Measurements from ENCODE around the gene SVOP. TPM values are rescaled to one million over a fixed set of nuclear protein-coding genes. Genes with fewer than 3 reads are reported as not detected.

SVOP gene
- total RNA-seq, 4 donors from 2014 or later = not detected

- H3K4me1 ChIP-seq = peaks cover 0 to 13% (median 0%) of the 10 kb centered on the region in 4 donors
- no peak for TF ChIP-seq EP300 (IDR thresholded peaks at IDR 0.05)
- no peak for TF ChIP-seq CTCF (IDR thresholded peaks at IDR 0.05)
- TF ChIP-seq POLR2A (IDR thresholded peaks at IDR 0.05) = no peak
- H3K9me3 ChIP-seq = peaks cover 0 to 18% (median 0%) of the 10 kb centered on the region in 4 donors
- WGBS, 2 donors = 61 to 73% methylated on average over 2 of the region's 2 CpGs
- no peak overlapping the region for H3K27ac ChIP-seq
- no peak overlapping the region for H3K4me3 ChIP-seq
- no peaks in the 10 kb centered on the region for H3K36me3 ChIP-seq
- H3K27me3 ChIP-seq = no peaks in the 10 kb centered on the region
- no peak for DNase-seq (ENCODE audit: low spot score in 2 of 2)
Measured at GRCh38 chr12:108918206-108918605, 102.7 kb downstream of the SVOP start.

- no peak for DNase-seq (ENCODE audit: low spot score in 2 of 2)
- H3K4me1 ChIP-seq = peaks cover 0 to 13% (median 0%) of the 10 kb centered on the region in 4 donors
- WGBS, 2 donors = 64% methylated on average over 5 of the region's 5 CpGs
- H3K9me3 ChIP-seq = peaks cover 0 to 6% (median 0%) of the 10 kb centered on the region in 4 donors
- no peaks in the 10 kb centered on the region for H3K36me3 ChIP-seq
- no peak overlapping the region for H3K4me3 ChIP-seq
- TF ChIP-seq EP300 (IDR thresholded peaks at IDR 0.05) (no peak), CTCF (IDR thresholded peaks at IDR 0.05) (no peak), POLR2A (IDR thresholded peaks at IDR 0.05) (no peak)
- H3K27me3 ChIP-seq = no peaks in the 10 kb centered on the region
- no peak overlapping the region for H3K27ac ChIP-seq
Measured at GRCh38 chr12:108916336-108916735, 104.5 kb downstream of the SVOP start.

- peaks cover 0 to 6% (median 0%) of the 10 kb centered on the region in 4 donors for H3K9me3 ChIP-seq
- H3K36me3 ChIP-seq = no peaks in the 10 kb centered on the region
- DNase-seq (ENCODE audit: low spot score in 2 of 2) = no peak
- no peak overlapping the region for H3K27ac ChIP-seq
- TF ChIP-seq CTCF (IDR thresholded peaks at IDR 0.05) (no peak), POLR2A (IDR thresholded peaks at IDR 0.05) (no peak), EP300 (IDR thresholded peaks at IDR 0.05) (no peak)
- H3K27me3 ChIP-seq = no peaks in the 10 kb centered on the region
- WGBS, 2 donors = 82 to 86% methylated on average over 12 to 15 of the region's 15 CpGs
- peaks cover 0 to 13% (median 0%) of the 10 kb centered on the region in 4 donors for H3K4me1 ChIP-seq
- no peak overlapping the region for H3K4me3 ChIP-seq
Measured at GRCh38 chr12:108915632-108916133, 105.2 kb downstream of the SVOP start.

- no peaks in the 10 kb centered on the region for H3K9me3 ChIP-seq
- H3K27ac ChIP-seq = peak overlapping the region in 2 of 4 donors; percentile 36 to 56
- H3K36me3 ChIP-seq = no peaks in the 10 kb centered on the region
- H3K27me3 ChIP-seq = no peaks in the 10 kb centered on the region
- no peak overlapping the region for H3K4me3 ChIP-seq
- DNase-seq (ENCODE audit: low spot score in 2 of 2) = peak; percentile 29 to 66
- peaks cover 0 to 13% (median 0%) of the 10 kb centered on the region in 4 donors for H3K4me1 ChIP-seq
- 21 to 24% methylated on average over 4 of the region's 4 CpGs for WGBS, 2 donors
- TF ChIP-seq EP300 (IDR thresholded peaks at IDR 0.05) (peak in 1 of 2 donors; percentile 78), CTCF (IDR thresholded peaks at IDR 0.05) (no peak), POLR2A (IDR thresholded peaks at IDR 0.05) (no peak)
Measured at GRCh38 chr12:108914121-108914531, 106.7 kb downstream of the SVOP start.

GRCh38 chr12:108912361-108912760 lies 108.5 kb downstream of the SVOP start:
- no peak for DNase-seq (ENCODE audit: low spot score in 2 of 2)
- H3K27ac ChIP-seq = no peak overlapping the region
- no peaks in the 10 kb centered on the region for H3K9me3 ChIP-seq
- H3K27me3 ChIP-seq = no peaks in the 10 kb centered on the region
- no peaks in the 10 kb centered on the region for H3K36me3 ChIP-seq
- TF ChIP-seq POLR2A (IDR thresholded peaks at IDR 0.05) = no peak
- no peak for TF ChIP-seq EP300 (IDR thresholded peaks at IDR 0.05)
- no peak for TF ChIP-seq CTCF (IDR thresholded peaks at IDR 0.05)
- WGBS, 2 donors = 95 to 96% methylated on average over 9 of the region's 9 CpGs
- H3K4me1 ChIP-seq = peaks cover 0 to 13% (median 0%) of the 10 kb centered on the region in 4 donors
- no peak overlapping the region for H3K4me3 ChIP-seq

Data from tibial nerve (tissue), 4 donors.